HT1080 (cell line): ENCODE data around the gene IFNAR1. TPM values are rescaled to one million over a fixed set of nuclear protein-coding genes. Genes with fewer than 3 reads are reported as not detected.

ENCODE experiments used
- DNase-seq: peaks from one replicate; pipeline ENCODE4 v3.0.0-alpha.2; 2015; ENCODE audit warnings: low read depth
- polyA plus RNA-seq, 2 experiments: library from polyadenylated mRNA; depleted of rRNA; stranded (reverse); fragments of >200 nt; gene quantifications; 2 replicates each; pipeline ENCODE4 v1.2.3, GENCODE V29; 2015
- total RNA-seq: library from RNA; depleted of rRNA; stranded (reverse); fragments of >200 nt; shearing (Covaris generic); gene quantifications from 2 replicates; pipeline ENCODE4 v1.2.3, GENCODE V29; 2014; rRNA removed

IFNAR1 gene
- 9.6 and 11.1 TPM in 2 replicates for total RNA-seq
- 17.2 and 27.4 TPM in 2 replicates for polyA plus RNA-seq (2015; cell fraction: cytosol; rRNA removed)
- 8.3 TPM in 2 replicates for polyA plus RNA-seq (2015; cell fraction: nucleus; rRNA removed)

DNA sequence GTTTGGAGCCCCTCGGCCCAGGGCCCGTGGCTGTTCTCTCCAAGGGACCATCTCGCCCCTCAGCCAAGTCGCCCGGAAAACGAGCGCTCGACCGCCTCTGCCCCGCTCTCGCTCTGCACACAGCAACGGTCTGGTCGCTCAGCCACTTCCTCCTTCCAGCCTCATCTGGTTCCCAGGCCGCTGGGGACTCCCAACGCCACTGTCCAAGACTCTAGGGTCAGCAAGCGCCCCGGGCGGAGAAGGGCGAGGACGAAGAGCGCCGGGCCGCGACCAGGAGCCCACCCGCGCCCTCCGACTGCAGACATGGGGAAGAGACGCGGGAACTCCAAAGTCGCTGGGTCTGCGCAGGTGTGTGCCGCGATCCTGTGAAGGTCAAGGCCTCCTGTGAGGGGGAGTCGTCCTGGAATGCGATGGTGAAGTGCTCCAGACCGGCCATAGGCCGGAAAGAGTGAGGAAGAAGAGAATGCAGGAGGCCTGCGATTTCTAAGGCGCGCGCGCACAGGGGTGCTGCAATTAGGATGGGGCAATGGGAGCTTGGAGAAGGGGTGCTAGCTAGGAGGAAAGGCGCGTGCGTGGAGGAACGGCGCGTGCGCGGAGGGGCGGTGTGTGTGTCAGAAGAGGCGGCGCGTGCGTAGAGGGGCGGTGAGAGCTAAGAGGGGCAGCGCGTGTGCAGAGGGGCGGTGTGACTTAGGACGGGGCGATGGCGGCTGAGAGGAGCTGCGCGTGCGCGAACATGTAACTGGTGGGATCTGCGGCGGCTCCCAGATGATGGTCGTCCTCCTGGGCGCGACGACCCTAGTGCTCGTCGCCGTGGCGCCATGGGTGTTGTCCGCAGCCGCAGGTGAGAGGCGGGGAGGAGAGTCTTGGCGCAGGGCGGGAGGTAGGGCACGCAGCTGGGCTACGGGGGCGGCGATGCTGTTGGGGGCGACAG, at the start of gene IFNAR1:
Gene IFNAR1, plus strand, starts transcription at position 680 of the 931 bp plus-strand sequence. Its CDS starts 86 bp downstream, at position 766.
- DNase-seq, result peak; percentile 98

DNA sequence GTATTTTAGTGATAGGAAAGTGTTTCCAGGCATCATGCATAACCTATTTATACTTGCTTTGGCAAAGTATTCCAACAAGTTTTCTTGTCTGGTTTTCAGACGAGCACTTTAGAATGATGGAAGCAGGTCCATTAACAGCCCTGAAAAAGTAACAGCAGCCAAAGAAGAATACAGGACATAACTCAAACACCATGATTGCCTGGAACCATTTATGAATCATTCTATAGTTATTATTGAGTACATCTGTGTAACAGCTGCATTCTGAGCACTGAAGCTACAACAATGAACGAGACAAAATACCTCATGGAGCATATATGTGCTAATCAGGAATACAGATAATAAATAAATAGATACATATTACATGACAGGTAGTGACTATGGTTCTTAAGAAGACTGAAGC, 46.0 kb upstream of the IFNAR1 start:
- DNase-seq, result no peak

DNA sequence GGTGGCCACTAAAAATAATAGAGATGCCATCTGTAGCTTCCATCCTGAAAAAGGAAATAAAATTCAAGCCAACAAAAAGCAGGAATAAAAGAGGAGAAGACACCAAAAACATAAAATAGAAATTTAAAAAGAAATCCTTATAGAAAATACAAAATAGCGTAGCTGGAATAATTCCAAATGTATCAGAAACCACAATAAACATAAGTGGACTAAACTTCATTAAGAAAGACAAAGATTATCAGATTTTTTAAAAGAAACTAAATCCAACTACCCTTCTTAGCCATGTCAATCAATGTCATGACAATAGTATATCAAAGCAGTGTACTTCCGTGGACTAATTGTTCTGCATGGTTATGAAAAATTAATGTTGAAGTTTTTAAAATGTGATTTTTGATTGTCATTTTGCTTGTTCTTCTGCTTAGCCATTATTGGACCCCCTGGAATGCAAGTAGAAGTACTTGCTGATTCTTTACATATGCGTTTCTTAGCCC, 45.4 kb upstream of the IFNAR1 start:
- DNase-seq, result no peak

DNA sequence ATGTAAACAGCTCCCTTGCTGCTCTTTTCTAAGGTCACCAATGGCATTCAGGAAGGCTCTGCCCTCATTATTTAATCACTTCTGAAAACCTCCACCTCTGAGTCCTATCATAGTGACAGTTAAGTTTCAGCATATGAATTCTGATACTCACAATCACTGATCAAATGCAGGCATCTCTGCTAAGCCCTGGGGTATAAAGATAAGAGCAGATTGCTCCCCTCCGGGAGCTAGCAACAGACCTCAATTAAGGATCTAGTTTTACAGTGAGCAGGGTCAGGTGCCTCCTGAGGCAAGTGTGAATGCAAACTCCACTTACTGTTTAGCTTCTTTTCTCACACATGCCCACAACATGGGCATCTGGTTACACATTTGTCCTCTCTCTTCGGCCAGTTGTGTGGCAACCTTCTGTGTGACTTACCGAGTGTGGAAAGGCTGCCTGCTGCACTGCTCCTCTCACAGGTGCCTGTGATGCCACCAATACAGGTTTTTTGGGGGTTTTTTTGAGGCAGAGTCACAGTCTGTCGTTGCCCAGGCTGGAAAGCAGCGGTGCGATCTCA, 43.6 kb upstream of the IFNAR1 start:
- DNase-seq, result no peak

GRCh38 chr21:33283203-33283602, 41.6 kb upstream of the IFNAR1 start:
- no peak for DNase-seq

- DNase-seq, result no peak
Measured at GRCh38 chr21:33286076-33286475, 38.7 kb upstream of the IFNAR1 start.

- DNase-seq, result peak; percentile 27
Measured at GRCh38 chr21:33286600-33287456, 37.9 kb upstream of the IFNAR1 start.

- DNase-seq, result peak; percentile 37
Measured at GRCh38 chr21:33289199-33289819, 35.5 kb upstream of the IFNAR1 start.

DNA sequence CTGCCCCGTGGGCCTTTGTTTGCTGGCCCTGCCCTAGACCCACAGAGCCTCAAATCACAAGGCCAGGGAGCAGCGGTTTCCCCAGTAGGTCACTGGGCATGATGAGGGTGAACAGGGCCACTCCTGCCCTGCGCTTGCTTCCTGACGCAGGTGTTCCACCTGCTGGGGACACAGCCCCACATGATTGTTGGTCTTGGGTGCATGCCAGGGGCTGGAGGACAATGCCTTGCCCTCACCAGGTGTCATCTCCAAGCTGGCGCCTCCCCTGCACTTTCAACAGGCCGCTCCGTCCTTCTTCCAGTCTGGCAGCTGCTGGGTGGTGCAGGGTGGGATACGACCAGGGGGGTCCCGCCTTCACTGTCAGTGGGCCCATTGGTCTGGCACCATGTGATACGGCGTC, 34.3 kb upstream of the IFNAR1 start:
- DNase-seq, result no peak

DNA sequence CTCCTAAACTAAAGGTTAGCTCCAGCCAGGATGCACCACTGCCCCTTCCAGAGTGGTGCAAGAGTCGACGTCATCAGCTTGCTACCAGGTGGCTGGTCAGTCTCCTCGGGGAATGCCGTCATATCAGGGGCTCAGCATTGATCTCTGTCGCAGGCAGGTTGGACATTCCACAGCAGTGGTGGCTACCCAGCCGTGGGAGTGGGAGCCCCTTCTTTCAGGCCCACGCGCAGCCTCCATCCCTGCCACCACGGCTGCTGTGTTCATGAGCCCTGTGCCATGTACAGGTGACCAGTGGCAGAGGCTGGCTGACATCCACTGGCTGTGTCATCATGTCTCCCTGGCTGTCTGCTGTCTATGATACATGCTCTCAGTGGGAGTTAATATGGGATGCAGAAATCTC, 33.1 kb upstream of the IFNAR1 start:
- no peak for DNase-seq

DNA sequence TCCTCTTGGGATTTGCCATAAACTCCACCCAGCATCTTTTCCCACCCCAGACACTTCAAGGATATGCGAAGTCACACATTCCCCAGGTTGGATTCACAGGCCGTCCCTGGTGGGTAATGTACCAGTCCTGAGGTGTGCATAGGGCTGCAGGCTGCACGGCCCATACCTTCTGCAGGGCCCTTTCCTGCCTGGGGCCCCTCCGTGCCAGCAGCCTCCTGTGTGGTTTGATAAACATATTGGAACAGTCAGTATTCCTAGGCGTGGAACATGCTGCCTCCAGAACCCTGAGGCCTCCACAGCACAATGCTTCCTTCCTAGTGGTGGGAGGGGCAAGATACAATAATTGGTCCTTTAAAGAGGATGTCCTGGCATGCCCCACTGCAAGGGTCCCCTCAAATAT, 32.0 kb upstream of the IFNAR1 start:
- DNase-seq, result no peak

GRCh38 chr21:33293136-33293535, 31.6 kb upstream of the IFNAR1 start:
- no peak for DNase-seq

GRCh38 chr21:33293811-33294216, 31.0 kb upstream of the IFNAR1 start:
- no peak for DNase-seq

- DNase-seq, result no peak
Measured at GRCh38 chr21:33296156-33296555, 28.6 kb upstream of the IFNAR1 start.

DNA sequence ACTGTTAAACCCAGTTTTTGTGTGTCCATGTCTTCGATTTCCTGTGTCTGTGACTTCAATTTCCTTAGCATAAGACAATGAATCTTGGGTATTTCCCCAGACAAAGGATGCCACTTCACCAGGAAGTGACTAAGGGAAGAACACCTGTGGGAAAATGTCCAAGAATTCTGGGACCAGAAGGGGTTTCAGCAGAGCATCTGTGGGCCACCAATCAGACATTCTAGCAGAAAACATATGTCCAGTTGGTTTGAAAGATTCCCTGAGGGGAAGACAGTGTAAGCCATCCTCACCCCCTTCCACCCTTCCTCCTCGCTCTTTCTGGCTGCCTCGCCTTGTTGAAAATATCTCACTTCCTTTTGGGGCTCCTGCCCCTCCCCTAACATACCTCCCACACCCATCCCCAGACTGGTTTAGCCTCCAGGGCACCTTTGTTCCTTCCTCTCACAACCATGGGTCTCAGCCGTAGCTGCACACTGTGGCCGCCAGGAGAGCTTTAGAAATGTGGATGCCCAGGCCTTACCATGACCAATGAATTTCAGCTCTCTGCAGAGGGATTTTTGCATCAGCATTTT, 25.5 kb upstream of the IFNAR1 start:
- DNase-seq, result no peak

GRCh38 chr21:33300701-33301631, 23.8 kb upstream of the IFNAR1 start:
- no peak for DNase-seq

DNA sequence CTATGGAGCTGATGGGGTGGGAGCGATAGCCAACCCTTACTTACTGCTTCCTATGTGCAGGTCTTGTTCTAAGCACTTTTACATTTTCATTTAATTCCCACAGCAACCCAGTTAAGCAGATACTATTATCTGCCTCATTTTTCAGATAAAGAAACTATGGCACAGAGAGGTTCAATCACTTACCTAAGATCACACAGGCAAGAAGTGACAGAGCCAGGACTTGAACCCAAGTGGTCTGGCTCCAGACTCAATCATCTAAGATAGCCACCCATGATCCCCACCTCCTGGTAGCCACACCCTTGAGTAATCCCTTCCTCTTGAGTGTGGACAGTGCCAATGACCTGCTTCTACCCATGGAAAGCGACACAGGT, 23.2 kb upstream of the IFNAR1 start:
- DNase-seq, result no peak

GRCh38 chr21:33302055-33302454, 22.7 kb upstream of the IFNAR1 start:
- peak; percentile 13 for DNase-seq

GRCh38 chr21:33302796-33303195, 22.0 kb upstream of the IFNAR1 start:
- DNase-seq, result no peak

GRCh38 chr21:33305344-33305671, 19.5 kb upstream of the IFNAR1 start:
- no peak for DNase-seq
